ENCODE measurements around the gene NFIC. TPM values are rescaled to one million over a fixed set of nuclear protein-coding genes. Genes with fewer than 3 reads are reported as not detected.
"Not testable (repeated sequence)": the region's sequence is repeated elsewhere in the genome, so short reads cannot be mapped to it uniquely, and the experiment has no call there.

NFIC gene
- total RNA-seq, 6 experiments from 2014 or later: 94.6 to 168 (median 120) TPM

- H3K36me3 ChIP-seq: peaks cover 0 to 3% (median 0%) of the 10 kb centered on the region in 4 donors
- peak overlapping the region; percentile 63 to 99 (median 89) for H3K4me3 ChIP-seq
- H3K27me3 ChIP-seq: no peaks in the 10 kb centered on the region
- WGBS (ENCODE audit: insufficient coverage, low coverage, low lambda C conversion rate, missing lambda C conversion rate): 16% methylated on average over 21 of the region's 31 CpGs
- peak; percentile 46 to 64 (median 58) for ATAC-seq
- peak overlapping the region; percentile 86 to 92 (median 87) for H3K27ac ChIP-seq
- TF ChIP-seq POLR2A (IDR thresholded peaks at IDR 0.05) (no peak), CTCF (IDR thresholded peaks at IDR 0.05) (no peak)
- no peaks in the 10 kb centered on the region for H3K9me3 ChIP-seq
- peak in 1 of 3 donors; percentile 81 for DNase-seq
- H3K4me1 ChIP-seq: peaks cover 0 to 35% (median 13%) of the 10 kb centered on the region in 4 donors
- intact Hi-C loops (cut with DNase I): no loop called here
These were observed 141.2 kb downstream of the NFIC start for GRCh38 chr19:3507371-3508120.

GRCh38 chr19:3508121-3508661, 141.8 kb downstream of the NFIC start:
- intact Hi-C loops (cut with DNase I); DNase-seq; H3K9me3 ChIP-seq; H3K36me3 ChIP-seq; H3K27me3 ChIP-seq; ATAC-seq: not testable (repeated sequence)
- WGBS (ENCODE audit: insufficient coverage, low coverage, low lambda C conversion rate, missing lambda C conversion rate): 50% methylated on average over 18 of the region's 18 CpGs
- peak overlapping the region in 2 of 3 donors; percentile 66 to 76 for H3K27ac ChIP-seq
- H3K4me3 ChIP-seq: peak overlapping the region in 2 of 3 donors; percentile 63 to 99
- peaks cover 0 to 41% (median 17%) of the 10 kb centered on the region in 4 donors for H3K4me1 ChIP-seq

- Histone ChIP-seq H3K9me3 (no peaks in the 10 kb centered on the region), H3K27me3 (no peaks in the 10 kb centered on the region), H3K36me3 (peaks cover 0 to 3% (median 0%) of the 10 kb centered on the region in 4 donors), H3K27ac (peak overlapping the region in 2 of 3 donors; percentile 66 to 76), H3K4me3 (no peak overlapping the region), H3K4me1 (peaks cover 0 to 43% (median 17%) of the 10 kb centered on the region in 4 donors)
- 67% methylated on average over 16 of the region's 23 CpGs for WGBS (ENCODE audit: insufficient coverage, low coverage, low lambda C conversion rate, missing lambda C conversion rate)
- DNase-seq (peak in 1 of 3 donors; percentile 72), ATAC-seq (peak; percentile 0 to 11 (median 2))
- no peak for TF ChIP-seq POLR2A (IDR thresholded peaks at IDR 0.05)
- intact Hi-C loops (cut with DNase I): no loop called here
These were observed 142.6 kb downstream of the NFIC start for GRCh38 chr19:3508771-3509535.

GRCh38 chr19:3509566-3509989, 143.2 kb downstream of the NFIC start:
- Histone ChIP-seq H3K4me3 (no peak overlapping the region), H3K4me1 (peaks cover 0 to 43% (median 17%) of the 10 kb centered on the region in 4 donors), H3K36me3 (peaks cover 0 to 3% (median 0%) of the 10 kb centered on the region in 4 donors), H3K9me3 (no peaks in the 10 kb centered on the region), H3K27me3 (no peaks in the 10 kb centered on the region), H3K27ac (no peak overlapping the region)
- no peak for TF ChIP-seq CTCF (IDR thresholded peaks at IDR 0.05)
- TF ChIP-seq POLR2A (IDR thresholded peaks at IDR 0.05): no peak
- intact Hi-C loops (cut with DNase I): no loop called here
- no peak for ATAC-seq
- DNase-seq: peak in 1 of 3 donors; percentile 43
- WGBS (ENCODE audit: insufficient coverage, low coverage, low lambda C conversion rate, missing lambda C conversion rate): 82% methylated on average over 10 of the region's 15 CpGs

GRCh38 chr19:3510727-3511126, 144.3 kb downstream of the NFIC start:
- no peak for TF ChIP-seq CTCF (IDR thresholded peaks at IDR 0.05)
- TF ChIP-seq POLR2A (IDR thresholded peaks at IDR 0.05): no peak
- Histone ChIP-seq H3K4me3 (no peak overlapping the region), H3K4me1 (peaks cover 0 to 35% (median 15%) of the 10 kb centered on the region in 4 donors), H3K36me3 (peaks cover 0 to 3% (median 0%) of the 10 kb centered on the region in 4 donors), H3K27me3 (no peaks in the 10 kb centered on the region), H3K9me3 (no peaks in the 10 kb centered on the region), H3K27ac (no peak overlapping the region)
- no peak for ATAC-seq
- intact Hi-C loops (cut with DNase I): no loop called here
- 75% methylated on average over 2 of the region's 22 CpGs for WGBS (ENCODE audit: insufficient coverage, low coverage, low lambda C conversion rate, missing lambda C conversion rate)
- peak in 1 of 3 donors; percentile 43 for DNase-seq

All from right lobe of liver (tissue), 6 donors.